ENCODE results near the gene BRD9. TPM values are rescaled to one million over a fixed set of nuclear protein-coding genes. Genes with fewer than 3 reads are reported as not detected.
"Not testable (repeated sequence)": the region's sequence is repeated elsewhere in the genome, so short reads cannot be mapped to it uniquely, and the experiment has no call there.

The BRD9 gene
- total and polyA plus RNA-seq, 9 donors, result 18.6 to 42.1 (median 32.0) TPM

DNA sequence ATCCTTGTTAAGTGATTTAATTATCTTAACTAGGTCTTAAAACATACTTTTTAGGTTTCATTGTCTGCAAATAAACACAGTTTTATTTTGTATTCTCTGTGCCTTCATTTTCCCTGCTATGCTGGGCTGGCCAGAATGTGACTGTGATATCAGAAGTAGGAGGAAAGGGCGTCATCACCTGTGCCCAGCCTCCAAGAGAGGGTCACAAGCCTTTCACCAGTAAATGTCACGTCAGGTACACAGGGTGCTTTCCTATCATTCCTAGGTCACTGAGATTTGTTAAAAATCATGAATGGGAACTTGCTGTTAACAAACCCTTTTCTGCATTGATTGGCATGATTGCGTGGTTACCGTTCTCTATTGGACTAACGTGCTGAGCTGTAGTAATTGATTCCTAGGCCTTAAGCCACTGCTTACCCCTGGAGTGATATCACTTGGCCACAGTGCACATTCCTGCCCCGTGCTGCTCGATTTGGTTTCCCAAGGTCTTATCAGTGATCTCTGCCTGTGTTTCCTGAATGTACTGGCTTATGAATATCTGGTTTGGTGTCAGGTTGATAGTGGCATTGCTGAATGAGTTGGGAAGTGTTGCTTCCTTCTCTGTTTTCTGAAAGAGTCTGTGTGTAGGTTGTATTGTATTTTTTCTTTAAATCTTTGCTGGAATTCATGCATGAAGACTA lies 56.5 kb downstream of the BRD9 start:
- intact Hi-C loops (cut with DNase I); H3K9me3 ChIP-seq; H3K36me3 ChIP-seq; H3K4me3 ChIP-seq; H3K27me3 ChIP-seq; DNase-seq; H3K4me1 ChIP-seq (ENCODE audit: insufficient read depth); H3K27ac ChIP-seq: not testable (repeated sequence)
- 62 to 63% (median 63%) methylated on average over 7 of the region's 7 CpGs for WGBS, 3 donors

DNA sequence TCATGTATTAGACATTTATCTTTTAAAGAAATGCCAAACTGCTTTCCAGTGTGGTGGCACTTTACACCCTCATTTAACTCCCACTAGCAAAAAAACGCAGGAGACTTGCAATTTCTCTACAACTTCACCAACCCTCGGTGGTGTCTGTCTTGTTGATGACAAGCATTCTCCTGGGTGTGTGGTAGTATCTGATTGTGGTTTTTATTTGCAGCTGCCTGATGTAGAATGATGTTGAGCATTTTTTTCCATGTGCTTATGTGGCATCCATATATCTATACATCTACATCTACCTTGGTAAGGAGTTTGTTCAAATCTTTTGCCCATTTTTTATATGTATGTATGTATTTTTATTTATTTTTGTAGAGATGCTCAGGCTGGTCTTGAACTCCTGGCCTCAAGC lies 58.6 kb downstream of the BRD9 start:
- intact Hi-C loops (cut with DNase I); H3K4me3 ChIP-seq; DNase-seq; H3K27ac ChIP-seq; H3K4me1 ChIP-seq (ENCODE audit: insufficient read depth); H3K36me3 ChIP-seq; H3K27me3 ChIP-seq; H3K9me3 ChIP-seq: not testable (repeated sequence)
- 71 to 74% (median 73%) methylated on average over 2 of the region's 2 CpGs for WGBS, 3 donors

DNA sequence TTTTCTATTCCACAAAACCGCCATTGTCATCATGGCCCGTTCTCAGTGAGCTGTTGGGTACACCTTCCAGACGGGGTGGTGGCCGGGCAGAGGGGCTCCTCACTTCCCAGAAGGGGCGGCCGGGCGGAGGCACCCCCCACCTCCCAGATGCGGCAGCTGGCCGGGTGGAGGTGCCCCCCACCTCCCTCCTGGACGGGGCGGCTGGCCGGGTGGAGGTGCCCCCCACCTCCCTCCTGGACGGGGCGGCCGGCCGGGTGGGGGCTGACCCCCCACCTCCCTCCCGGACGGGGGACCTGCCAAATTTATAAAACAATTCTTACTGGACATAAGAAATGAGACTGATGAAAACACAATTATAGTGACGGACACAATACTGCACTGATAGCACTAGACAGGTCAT lies 64.4 kb downstream of the BRD9 start:
- intact Hi-C loops (cut with DNase I); H3K27ac ChIP-seq; H3K4me1 ChIP-seq (ENCODE audit: insufficient read depth); H3K36me3 ChIP-seq; H3K4me3 ChIP-seq; DNase-seq; H3K9me3 ChIP-seq; H3K27me3 ChIP-seq: not testable (repeated sequence)
- WGBS, 3 donors, result 92 to 96% (median 93%) methylated on average over 17 to 19 of the region's 19 CpGs

DNA sequence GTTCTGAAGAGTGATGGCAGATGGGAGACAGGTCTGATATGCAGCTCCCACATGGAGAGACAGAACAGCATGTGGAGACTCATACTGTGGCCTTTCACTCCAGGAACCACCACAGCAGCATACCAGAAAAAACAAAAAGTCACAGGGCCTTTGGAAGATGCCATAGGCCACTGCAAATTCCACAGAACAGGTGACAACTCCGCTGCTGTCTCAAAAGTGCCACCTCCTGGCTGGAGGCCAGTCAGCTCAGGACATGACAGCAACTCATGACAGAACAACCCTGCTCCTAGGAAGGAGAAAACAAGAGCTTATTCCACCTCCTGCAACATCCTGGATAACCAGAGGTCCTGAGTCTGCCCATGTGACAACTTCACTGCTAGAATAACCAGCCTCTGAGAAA lies 67.1 kb downstream of the BRD9 start:
- H3K4me1 ChIP-seq (ENCODE audit: insufficient read depth); H3K27ac ChIP-seq; H3K36me3 ChIP-seq; H3K27me3 ChIP-seq; H3K9me3 ChIP-seq; intact Hi-C loops (cut with DNase I); H3K4me3 ChIP-seq; DNase-seq: not testable (repeated sequence)
- WGBS, 3 donors, result 35 to 71% (median 59%) methylated on average over 1 of the region's 1 CpG

DNA sequence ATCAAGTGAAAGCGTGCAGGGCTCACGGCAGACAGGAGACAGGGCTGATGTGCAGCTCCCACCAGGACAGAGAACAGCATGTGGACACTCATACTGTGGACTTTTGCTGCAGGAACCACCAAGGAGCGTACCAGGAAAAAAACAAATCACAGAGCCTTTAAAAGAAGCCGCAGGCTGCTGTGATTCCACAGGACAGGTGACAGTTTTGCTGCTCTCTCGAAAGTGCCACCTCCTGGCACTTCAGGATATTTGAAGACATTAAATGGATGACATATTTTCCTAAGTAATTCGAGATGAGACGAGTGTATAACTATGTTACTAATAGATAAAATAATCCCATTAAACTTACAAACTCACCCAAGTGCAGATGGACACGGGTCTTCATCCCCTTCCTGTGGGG lies 71.1 kb downstream of the BRD9 start:
- no peak for DNase-seq
- Histone ChIP-seq H3K27ac (no peak overlapping the region), H3K27me3 (no peaks in the 10 kb centered on the region), H3K9me3 (no peaks in the 10 kb centered on the region), H3K4me1 (ENCODE audit: insufficient read depth) (no peaks in the 10 kb centered on the region), H3K4me3 (no peak overlapping the region), H3K36me3 (no peaks in the 10 kb centered on the region)
- intact Hi-C loops (cut with DNase I), result no loop called here
- TF ChIP-seq POLR2A (IDR thresholded peaks at IDR 0.05), result no peak
- TF ChIP-seq, protein P1, sequence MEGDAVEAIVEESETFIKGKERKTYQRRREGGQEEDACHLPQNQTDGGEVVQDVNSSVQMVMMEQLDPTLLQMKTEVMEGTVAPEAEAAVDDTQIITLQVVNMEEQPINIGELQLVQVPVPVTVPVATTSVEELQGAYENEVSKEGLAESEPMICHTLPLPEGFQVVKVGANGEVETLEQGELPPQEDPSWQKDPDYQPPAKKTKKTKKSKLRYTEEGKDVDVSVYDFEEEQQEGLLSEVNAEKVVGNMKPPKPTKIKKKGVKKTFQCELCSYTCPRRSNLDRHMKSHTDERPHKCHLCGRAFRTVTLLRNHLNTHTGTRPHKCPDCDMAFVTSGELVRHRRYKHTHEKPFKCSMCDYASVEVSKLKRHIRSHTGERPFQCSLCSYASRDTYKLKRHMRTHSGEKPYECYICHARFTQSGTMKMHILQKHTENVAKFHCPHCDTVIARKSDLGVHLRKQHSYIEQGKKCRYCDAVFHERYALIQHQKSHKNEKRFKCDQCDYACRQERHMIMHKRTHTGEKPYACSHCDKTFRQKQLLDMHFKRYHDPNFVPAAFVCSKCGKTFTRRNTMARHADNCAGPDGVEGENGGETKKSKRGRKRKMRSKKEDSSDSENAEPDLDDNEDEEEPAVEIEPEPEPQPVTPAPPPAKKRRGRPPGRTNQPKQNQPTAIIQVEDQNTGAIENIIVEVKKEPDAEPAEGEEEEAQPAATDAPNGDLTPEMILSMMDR (IDR thresholded peaks at IDR 0.05), result no peak
- no peak for TF ChIP-seq EP300 (IDR thresholded peaks at IDR 0.05)
- 84 to 88% (median 86%) methylated on average over 8 of the region's 8 CpGs for WGBS, 3 donors

DNA sequence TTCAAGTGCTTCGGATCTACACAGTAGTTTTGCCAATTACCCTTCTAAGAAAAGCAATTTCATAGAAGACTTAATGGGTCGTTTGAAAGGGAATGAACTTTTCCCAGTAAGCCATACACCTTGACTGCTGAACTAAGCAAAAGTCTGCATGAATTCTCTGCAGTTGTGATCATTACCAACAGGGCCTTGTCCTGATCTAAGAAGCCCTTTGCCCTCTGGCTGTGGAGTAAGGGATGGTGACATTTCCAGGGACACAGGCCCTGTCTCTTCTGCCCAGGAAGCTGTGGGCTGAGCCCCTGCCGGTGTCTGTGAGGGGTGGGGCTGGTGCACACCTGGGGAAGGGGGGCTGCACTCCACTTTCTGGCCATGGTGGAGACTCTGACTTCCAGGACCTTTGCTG lies 72.4 kb downstream of the BRD9 start:
- Histone ChIP-seq H3K4me1 (ENCODE audit: insufficient read depth) (no peaks in the 10 kb centered on the region), H3K27me3 (no peaks in the 10 kb centered on the region), H3K9me3 (no peaks in the 10 kb centered on the region), H3K27ac (no peak overlapping the region), H3K4me3 (no peak overlapping the region), H3K36me3 (no peaks in the 10 kb centered on the region)
- no peak for DNase-seq
- intact Hi-C loops (cut with DNase I), result no loop called here
- TF ChIP-seq EP300 (IDR thresholded peaks at IDR 0.05), result no peak
- TF ChIP-seq, protein P1 (IDR thresholded peaks at IDR 0.05), result no peak
- TF ChIP-seq POLR2A (IDR thresholded peaks at IDR 0.05), result no peak
- WGBS, 3 donors, result 62 to 78% (median 73%) methylated on average over 3 of the region's 3 CpGs

All from ovary (tissue), 9 donors.